Keratinocyte (primary cell): ENCODE data around the gene TEX29.

Source experiments
- EZH2 ChIP-seq: IDR thresholded peaks from one replicate; pipeline ENCODE4 v1.6.1; 2012; ENCODE audit warnings: inconsistent platforms, mild to moderate bottlenecking, low read length, moderate library complexity
- TF ChIP-seq, protein P1 (sequence below), 3 experiments: IDR thresholded peaks in 1 of 3; conservative IDR thresholded peaks in 1 of 3; optimal IDR thresholded peaks in 1 of 3; 2 replicates in 2 of 3; 3 replicates in 1 of 3; pipeline versions ENCODE3 to v1.5.1; 2011; ENCODE audit warnings: low read length in 3 of 3, mild to moderate bottlenecking in 3 of 3, moderate library complexity in 2 of 3, control low read depth in 1 of 3, inconsistent platforms in 1 of 3; ENCODE audit not compliant: insufficient read depth in 2 of 3; ENCODE audit errors: extremely low read depth in 1 of 3

- TF ChIP-seq, protein P1, sequence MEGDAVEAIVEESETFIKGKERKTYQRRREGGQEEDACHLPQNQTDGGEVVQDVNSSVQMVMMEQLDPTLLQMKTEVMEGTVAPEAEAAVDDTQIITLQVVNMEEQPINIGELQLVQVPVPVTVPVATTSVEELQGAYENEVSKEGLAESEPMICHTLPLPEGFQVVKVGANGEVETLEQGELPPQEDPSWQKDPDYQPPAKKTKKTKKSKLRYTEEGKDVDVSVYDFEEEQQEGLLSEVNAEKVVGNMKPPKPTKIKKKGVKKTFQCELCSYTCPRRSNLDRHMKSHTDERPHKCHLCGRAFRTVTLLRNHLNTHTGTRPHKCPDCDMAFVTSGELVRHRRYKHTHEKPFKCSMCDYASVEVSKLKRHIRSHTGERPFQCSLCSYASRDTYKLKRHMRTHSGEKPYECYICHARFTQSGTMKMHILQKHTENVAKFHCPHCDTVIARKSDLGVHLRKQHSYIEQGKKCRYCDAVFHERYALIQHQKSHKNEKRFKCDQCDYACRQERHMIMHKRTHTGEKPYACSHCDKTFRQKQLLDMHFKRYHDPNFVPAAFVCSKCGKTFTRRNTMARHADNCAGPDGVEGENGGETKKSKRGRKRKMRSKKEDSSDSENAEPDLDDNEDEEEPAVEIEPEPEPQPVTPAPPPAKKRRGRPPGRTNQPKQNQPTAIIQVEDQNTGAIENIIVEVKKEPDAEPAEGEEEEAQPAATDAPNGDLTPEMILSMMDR (optimal IDR thresholded peaks at IDR 0.05 in 1 of 3, IDR thresholded peaks at IDR 0.05 in 1 of 3, conservative IDR thresholded peaks at IDR 0.05 in 1 of 3; ENCODE audit: extremely low read depth in 1 of 3, insufficient read depth in 2 of 3, low read length in 3 of 3), result no peak
- TF ChIP-seq EZH2, result no peak
These were observed 45.1 kb upstream of the TEX29 start for GRCh38 chr13:111275382-111275781.
